KMS-11 (cell line): ENCODE data around the gene DDX49.

Source experiments
- H2AFZ ChIP-seq: fragments of 200-600 bp; sonication (generic); 2 replicates; pipeline ENCODE4 v1.6.1; 2016; ENCODE audit warnings: antibody characterized with exemption, mixed run types, low read depth
- H3K27ac ChIP-seq: fragments of 200-600 bp; sonication (generic); 2 replicates; pipeline ENCODE4 v1.6.1; 2016; ENCODE audit warnings: mild to moderate bottlenecking, mixed run types
- H3K27me3 ChIP-seq: fragments of 200-600 bp; sonication (generic); 2 replicates; pipeline ENCODE4 v1.6.1; 2017; ENCODE audit warnings: mild to moderate bottlenecking, low read depth, mixed run types, moderate library complexity; ENCODE audit not compliant: insufficient read depth
- H3K36me3 ChIP-seq: fragments of 200-600 bp; sonication (generic); 2 replicates; pipeline ENCODE4 v1.6.1; 2017; ENCODE audit warnings: mild to moderate bottlenecking, mixed run types; ENCODE audit not compliant: insufficient read depth
- H3K4me1 ChIP-seq: fragments of 200-600 bp; sonication (generic); 2 replicates; pipeline ENCODE4 v1.6.1; 2016; ENCODE audit warnings: mild to moderate bottlenecking, low read depth, mixed run types; ENCODE audit not compliant: poor library complexity, severe bottlenecking
- H3K4me2 ChIP-seq: fragments of 200-600 bp; sonication (generic); 2 replicates; pipeline ENCODE4 v1.7.0; 2016; ENCODE audit warnings: mild to moderate bottlenecking, mixed run types
- H3K4me3 ChIP-seq: fragments of 200-600 bp; sonication (generic); IDR thresholded peaks from 2 replicates; pipeline ENCODE4 v1.6.1; 2017; ENCODE audit warnings: low read depth, low read length, mixed read lengths; ENCODE audit not compliant: insufficient read depth
- H3K79me2 ChIP-seq: fragments of 200-600 bp; sonication (generic); 2 replicates; pipeline ENCODE4 v1.6.1; 2016; ENCODE audit warnings: low read depth, mixed run types; ENCODE audit not compliant: insufficient read depth
- H3K9ac ChIP-seq: fragments of 200-600 bp; sonication (generic); 2 replicates; pipeline ENCODE4 v1.6.1; 2016; ENCODE audit warnings: mild to moderate bottlenecking, mixed run types
- H4K20me1 ChIP-seq: fragments of 200-600 bp; sonication (generic); 2 replicates; pipeline ENCODE4 v1.6.1; 2016; ENCODE audit warnings: mild to moderate bottlenecking, mixed run types; ENCODE audit not compliant: insufficient read depth
- TF ChIP-seq, protein P1 (sequence below): fragments of 200-600 bp; sonication (generic); conservative IDR thresholded peaks from 2 replicates; pipeline ENCODE4 v1.6.1; 2017; ENCODE audit warnings: low read depth, mild to moderate bottlenecking, antibody characterized with exemption, low read length, moderate library complexity, mixed read lengths

The DDX49 gene

DNA sequence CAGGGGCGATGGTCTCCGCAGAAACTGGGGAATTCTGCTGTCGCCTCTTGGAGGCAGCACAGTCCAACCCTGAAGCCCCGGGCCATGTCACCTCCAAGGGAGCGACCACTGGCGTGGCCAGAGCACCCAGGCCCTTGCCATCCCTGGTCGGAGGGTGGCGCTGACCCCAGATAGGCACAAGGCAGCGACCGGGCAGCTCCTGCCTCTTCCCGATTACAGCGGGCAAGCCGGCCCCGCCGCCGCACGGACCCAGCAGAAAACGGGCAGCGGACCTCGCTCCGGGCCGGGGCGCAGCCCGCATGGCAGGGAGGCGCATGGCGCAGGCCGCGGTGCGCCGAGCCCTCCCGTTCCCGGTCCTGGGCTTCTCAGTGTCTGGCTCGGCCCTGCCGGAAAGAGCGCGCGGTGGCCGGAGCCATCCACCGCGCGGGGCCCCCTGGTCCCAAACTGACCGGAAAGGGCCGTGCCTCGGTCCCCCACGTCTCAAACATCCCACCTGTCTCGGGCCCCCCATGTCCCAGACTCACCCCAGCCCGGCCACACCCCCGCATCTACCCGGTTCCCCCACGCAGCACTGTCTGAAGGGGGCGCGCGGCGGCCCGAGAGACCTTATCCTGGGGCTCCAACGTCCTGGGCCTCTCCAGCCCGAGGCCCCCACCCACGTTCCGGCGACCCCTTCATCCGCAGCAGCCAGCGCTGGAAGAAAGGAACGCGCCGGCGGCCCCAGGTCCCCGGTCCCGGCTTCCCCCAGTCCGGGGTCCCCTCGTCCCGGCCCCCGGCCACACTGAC is 24.3 kb upstream of the DDX49 start:
- Histone ChIP-seq H3K27ac (no peak overlapping the region), H3K4me1 (no peaks in the 10 kb centered on the region), H2AFZ (no peak overlapping the region), H3K4me2 (no peak overlapping the region; the same call in 1 of the 2 replicates), H3K36me3 (no peaks in the 10 kb centered on the region), H4K20me1 (no peaks in the 10 kb centered on the region), H3K9ac (no peak overlapping the region), H3K4me3 (no peak overlapping the region), H3K79me2 (no peaks in the 10 kb centered on the region), H3K27me3 (peaks cover 49% of the 10 kb centered on the region; the same call in 1 of the 2 replicates)
- TF ChIP-seq, protein P1, sequence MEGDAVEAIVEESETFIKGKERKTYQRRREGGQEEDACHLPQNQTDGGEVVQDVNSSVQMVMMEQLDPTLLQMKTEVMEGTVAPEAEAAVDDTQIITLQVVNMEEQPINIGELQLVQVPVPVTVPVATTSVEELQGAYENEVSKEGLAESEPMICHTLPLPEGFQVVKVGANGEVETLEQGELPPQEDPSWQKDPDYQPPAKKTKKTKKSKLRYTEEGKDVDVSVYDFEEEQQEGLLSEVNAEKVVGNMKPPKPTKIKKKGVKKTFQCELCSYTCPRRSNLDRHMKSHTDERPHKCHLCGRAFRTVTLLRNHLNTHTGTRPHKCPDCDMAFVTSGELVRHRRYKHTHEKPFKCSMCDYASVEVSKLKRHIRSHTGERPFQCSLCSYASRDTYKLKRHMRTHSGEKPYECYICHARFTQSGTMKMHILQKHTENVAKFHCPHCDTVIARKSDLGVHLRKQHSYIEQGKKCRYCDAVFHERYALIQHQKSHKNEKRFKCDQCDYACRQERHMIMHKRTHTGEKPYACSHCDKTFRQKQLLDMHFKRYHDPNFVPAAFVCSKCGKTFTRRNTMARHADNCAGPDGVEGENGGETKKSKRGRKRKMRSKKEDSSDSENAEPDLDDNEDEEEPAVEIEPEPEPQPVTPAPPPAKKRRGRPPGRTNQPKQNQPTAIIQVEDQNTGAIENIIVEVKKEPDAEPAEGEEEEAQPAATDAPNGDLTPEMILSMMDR = no peak

DNA sequence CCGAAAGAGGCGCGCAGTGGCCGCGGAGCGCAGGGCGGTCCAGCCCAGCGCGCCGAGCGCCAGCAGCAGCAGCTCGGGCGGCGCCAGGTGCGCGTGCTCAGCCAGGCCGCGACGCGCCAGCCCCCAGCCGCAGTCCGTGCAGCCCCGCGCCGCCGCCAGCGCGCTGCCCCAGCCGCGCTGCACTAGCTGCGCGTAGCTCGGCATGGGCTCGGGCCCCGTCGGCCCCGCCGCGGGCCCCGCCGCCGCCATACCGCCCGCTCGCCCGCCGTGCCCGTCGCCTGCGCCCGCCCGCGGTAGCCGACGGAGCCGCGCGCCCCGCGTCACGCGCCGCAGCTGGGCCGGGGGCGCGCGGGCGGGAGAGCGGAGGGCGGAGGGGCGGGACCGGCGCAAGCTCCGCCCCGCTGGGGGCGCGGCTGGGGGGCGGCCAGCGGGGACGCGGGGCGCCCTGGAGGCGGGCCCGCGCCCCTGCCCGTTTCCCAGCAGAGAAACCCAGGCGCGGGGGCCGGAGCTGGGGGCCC is 23.6 kb upstream of the DDX49 start, which contains the start of gene CERS1:
CERS1 (minus strand) TSS at position 335 of the 518 bp plus-strand sequence; CDS start at position 249, 86 bp downstream.
- Histone ChIP-seq H3K79me2 (no peaks in the 10 kb centered on the region), H3K27ac (no peak within 1 kb of the TSS), H3K36me3 (no peaks in the 10 kb centered on the region), H3K9ac (no peak within 1 kb of the TSS), H3K4me3 (no peak within 1 kb of the TSS), H2AFZ (no peak within 1 kb of the TSS), H3K4me2 (no peak within 1 kb of the TSS; the same call in 1 of the 2 replicates), H4K20me1 (no peaks in the 10 kb centered on the region), H3K4me1 (no peaks in the 10 kb centered on the region), H3K27me3 (peaks cover 46% of the 10 kb centered on the region; the same call in 1 of the 2 replicates)
- TF ChIP-seq, protein P1 = no peak

DNA sequence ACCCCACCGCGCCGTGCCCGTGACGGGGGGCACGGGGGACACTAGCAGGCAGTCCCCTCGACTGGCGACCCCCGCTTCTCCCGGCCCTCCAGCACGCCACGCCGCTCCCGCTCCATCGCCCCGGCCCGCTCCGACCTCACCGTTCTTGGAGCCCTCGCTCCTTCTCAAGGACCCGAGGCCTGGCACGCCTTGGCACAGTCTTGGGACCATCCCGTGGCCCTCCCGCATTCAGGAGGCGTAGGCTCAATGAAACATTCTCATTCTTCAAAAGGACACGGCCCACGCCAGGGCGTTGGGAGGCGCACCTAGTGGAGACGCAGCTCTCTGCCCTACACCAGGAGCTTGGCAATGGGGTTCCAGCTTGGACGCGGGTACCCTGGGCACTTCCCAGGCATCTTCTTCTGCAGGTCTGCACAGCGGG is 23.1 kb upstream of the DDX49 start:
- Histone ChIP-seq H4K20me1 (no peaks in the 10 kb centered on the region), H3K27ac (no peak overlapping the region), H3K4me1 (no peaks in the 10 kb centered on the region), H3K27me3 (peaks cover 43% of the 10 kb centered on the region; the same call in 1 of the 2 replicates), H3K36me3 (no peaks in the 10 kb centered on the region), H3K9ac (no peak overlapping the region), H2AFZ (no peak overlapping the region), H3K4me2 (no peak overlapping the region), H3K4me3 (no peak overlapping the region), H3K79me2 (no peaks in the 10 kb centered on the region)
- TF ChIP-seq, protein P1 = no peak

DNA sequence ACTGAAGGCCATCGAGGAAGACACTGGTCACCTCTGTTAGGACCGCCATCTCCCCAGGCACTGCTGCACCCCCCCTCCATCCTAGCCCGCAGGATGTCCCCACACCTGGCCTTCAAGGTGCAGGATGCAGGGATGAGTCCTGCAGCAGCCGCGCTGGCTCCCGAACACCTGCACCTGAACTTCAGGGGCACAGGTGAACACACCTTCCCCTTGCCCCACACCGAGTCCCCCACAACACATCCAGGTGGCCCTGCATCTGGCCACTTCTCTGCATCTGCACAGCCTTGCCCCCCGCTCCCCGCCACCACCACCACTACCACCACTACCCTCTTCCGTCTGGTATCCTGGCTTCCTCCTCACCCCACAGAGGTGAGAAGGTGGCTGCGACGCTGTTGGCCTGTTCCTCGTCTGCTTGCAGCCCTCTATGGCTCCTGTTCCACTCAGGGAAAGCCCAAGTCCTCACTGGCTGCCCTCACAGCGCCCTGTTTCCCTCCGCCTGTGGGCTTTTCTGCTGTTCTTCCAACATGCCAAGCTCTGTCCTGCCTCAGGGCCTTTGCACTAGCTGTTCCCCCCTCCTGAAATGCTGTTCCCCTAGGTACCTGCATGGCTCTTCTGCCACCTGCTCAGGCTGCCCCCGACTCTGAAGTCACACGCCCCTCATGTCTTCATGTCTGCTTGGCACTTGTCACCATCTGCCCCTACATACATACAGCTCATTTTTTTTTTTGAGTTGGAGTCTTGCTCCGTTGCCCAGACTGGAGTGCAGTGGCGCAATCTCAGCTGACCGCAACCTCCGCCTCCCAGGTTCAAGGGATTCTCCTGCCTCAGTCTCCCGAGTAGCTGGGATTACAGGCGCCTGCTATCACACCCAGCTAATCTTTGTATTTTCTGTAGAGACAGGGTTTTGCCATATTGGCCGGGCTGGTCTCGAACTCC is 22.2 kb upstream of the DDX49 start:
- Histone ChIP-seq H3K4me1 (no peaks in the 10 kb centered on the region), H2AFZ (no peak overlapping the region), H3K27me3 (peaks cover 37% of the 10 kb centered on the region; the same call in 1 of the 2 replicates), H3K4me3 (no peak overlapping the region), H3K36me3 (no peaks in the 10 kb centered on the region), H3K79me2 (no peaks in the 10 kb centered on the region), H3K4me2 (no peak overlapping the region), H4K20me1 (no peaks in the 10 kb centered on the region), H3K9ac (no peak overlapping the region), H3K27ac (no peak overlapping the region)
- TF ChIP-seq, protein P1 = no peak
